Neural progenitor cell (in vitro differentiated cells): ENCODE measurements around the gene MVB12B. TPM values are rescaled to one million over a fixed set of nuclear protein-coding genes. Genes with fewer than 3 reads are reported as not detected.

Experiments used
- DNase-seq: peaks from one replicate; pipeline ENCODE4 v3.0.0-alpha.2; 2016; ENCODE audit warnings: low spot score
- H2AFZ ChIP-seq: fragments of 200-600 bp; sonication (generic); replicated peaks from 2 replicates; pipeline ENCODE4 v1.6.1; 2016; ENCODE audit warnings: antibody characterized with exemption
- H3F3A ChIP-seq: fragments of 200-600 bp; sonication (generic); 2 replicates; pipeline ENCODE4 v1.6.1; 2016; ENCODE audit warnings: antibody characterized with exemption, low read depth
- H3K27ac ChIP-seq: fragments of 200-600 bp; sonication (generic); 2 replicates; pipeline ENCODE4 v1.5.1; 2016; ENCODE audit warnings: mild to moderate bottlenecking
- H3K27me3 ChIP-seq: fragments of 200-600 bp; sonication (generic); 2 replicates; pipeline ENCODE4 v1.6.1; 2016; ENCODE audit warnings: mild to moderate bottlenecking, moderate library complexity
- H3K36me3 ChIP-seq: fragments of 200-600 bp; sonication (generic); 2 replicates; pipeline ENCODE4 v1.5.1; 2016
- H3K4me1 ChIP-seq: fragments of 200-600 bp; sonication (generic); 2 replicates; pipeline ENCODE4 v1.6.1; 2016; ENCODE audit warnings: mixed run types
- H3K4me2 ChIP-seq: fragments of 200-600 bp; sonication (generic); 2 replicates; pipeline ENCODE4 v1.6.1; 2016
- H3K4me3 ChIP-seq: fragments of 200-600 bp; sonication (generic); 2 replicates; pipeline ENCODE4 v1.5.1; 2016
- H3K79me2 ChIP-seq: fragments of 200-600 bp; sonication (generic); 2 replicates; pipeline ENCODE4 v1.6.1; 2016; ENCODE audit warnings: low read depth
- H3K9ac ChIP-seq: fragments of 200-600 bp; sonication (generic); 2 replicates; pipeline ENCODE4 v1.6.1; 2016
- H3K9me3 ChIP-seq: fragments of 200-600 bp; sonication (generic); 2 replicates; pipeline ENCODE4 v1.5.1; 2016; ENCODE audit warnings: low read depth
- H4K20me1 ChIP-seq: fragments of 200-600 bp; sonication (generic); 2 replicates; pipeline ENCODE4 v1.6.1; 2016; ENCODE audit warnings: low read depth
- H3K27ac Mint-ChIP-seq: 3 replicates; pipeline ENCODE4 v1.8.0; 2021; ENCODE audit warnings: mixed read lengths
- H3K27me3 Mint-ChIP-seq: 2 replicates; pipeline ENCODE4 v1.8.0; 2022; ENCODE audit warnings: low read depth, mild to moderate bottlenecking, inconsistent platforms, moderate library complexity, mixed read lengths; ENCODE audit not compliant: insufficient read depth
- H3K36me3 Mint-ChIP-seq: 3 replicates; pipeline ENCODE4 v1.8.0; 2021; ENCODE audit warnings: mixed read lengths
- H3K4me1 Mint-ChIP-seq: 3 replicates; pipeline ENCODE4 v1.8.0; 2021; ENCODE audit warnings: mixed read lengths
- H3K4me3 Mint-ChIP-seq: 3 replicates; pipeline ENCODE4 v1.8.0; 2021; ENCODE audit warnings: mild to moderate bottlenecking, moderate library complexity, mixed read lengths
- H3K9me3 Mint-ChIP-seq: 3 replicates; pipeline ENCODE4 v1.8.0; 2020; ENCODE audit warnings: mixed read lengths
- CTCF ChIP-seq: fragments of 200-600 bp; sonication (generic); IDR thresholded peaks from 2 replicates; pipeline ENCODE4 v1.5.1; 2017; ENCODE audit warnings: antibody characterized with exemption, mild to moderate bottlenecking
- EZH2 ChIP-seq: fragments of 200-600 bp; sonication (generic); IDR thresholded peaks from 2 replicates; pipeline ENCODE4 v1.6.1; 2017; ENCODE audit warnings: antibody characterized with exemption, mild to moderate bottlenecking, moderate library complexity
- EZH2phosphoT487 ChIP-seq: fragments of 200-600 bp; sonication (generic); IDR thresholded peaks from 2 replicates; pipeline ENCODE4 v1.6.1; 2017; ENCODE audit warnings: antibody characterized with exemption
- total RNA-seq: library from RNA; depleted of rRNA; stranded (reverse); fragments of >200 nt; gene quantifications from 2 replicates; pipeline ENCODE4 v1.2.3, GENCODE V29; 2015; ENCODE audit warnings: low replicate concordance

MVB12B gene
- total RNA-seq, 1 donor from 2014 or later = 16.1 TPM

DNA sequence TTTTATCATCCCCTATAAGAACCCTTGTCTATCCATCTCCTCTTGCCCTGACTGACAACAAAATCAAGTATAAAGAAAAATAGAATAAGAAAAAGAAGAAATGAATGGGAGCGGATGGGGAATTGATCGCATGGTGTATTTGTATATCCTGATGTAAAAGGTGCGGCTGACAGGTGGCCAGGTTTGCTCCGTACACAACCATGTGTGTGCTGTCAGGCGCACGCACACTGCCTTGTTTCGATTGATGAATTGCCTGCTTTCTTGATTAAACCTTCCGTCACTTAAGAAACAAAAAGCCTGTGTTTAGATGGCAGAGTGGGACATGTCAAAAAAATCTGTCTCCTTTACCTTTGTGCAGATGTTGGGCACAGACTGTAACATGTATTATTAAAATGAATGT lies 102.6 kb downstream of the MVB12B start:
- Mint-ChIP-seq H3K4me3 (no peak overlapping the region), H3K27ac (no peak overlapping the region), H3K9me3 (no peaks in the 10 kb centered on the region), H3K4me1 (peaks cover 10% of the 10 kb centered on the region), H3K36me3 (peaks cover 19% of the 10 kb centered on the region), H3K27me3 (no peaks in the 10 kb centered on the region)
- Histone ChIP-seq H3K27ac (no peak overlapping the region), H3K4me1 (peaks cover 23% of the 10 kb centered on the region), H3K36me3 (no peaks in the 10 kb centered on the region), H3K27me3 (no peaks in the 10 kb centered on the region), H3K4me2 (no peak overlapping the region), H3K79me2 (no peaks in the 10 kb centered on the region), H2AFZ (no peak overlapping the region), H3K9ac (no peak overlapping the region), H3F3A (no peaks in the 10 kb centered on the region), H3K9me3 (no peaks in the 10 kb centered on the region), H4K20me1 (peaks cover 7% of the 10 kb centered on the region), H3K4me3 (no peak overlapping the region)
- DNase-seq = no peak
- TF ChIP-seq EZH2 (no peak), CTCF (no peak), EZH2phosphoT487 (no peak)

DNA sequence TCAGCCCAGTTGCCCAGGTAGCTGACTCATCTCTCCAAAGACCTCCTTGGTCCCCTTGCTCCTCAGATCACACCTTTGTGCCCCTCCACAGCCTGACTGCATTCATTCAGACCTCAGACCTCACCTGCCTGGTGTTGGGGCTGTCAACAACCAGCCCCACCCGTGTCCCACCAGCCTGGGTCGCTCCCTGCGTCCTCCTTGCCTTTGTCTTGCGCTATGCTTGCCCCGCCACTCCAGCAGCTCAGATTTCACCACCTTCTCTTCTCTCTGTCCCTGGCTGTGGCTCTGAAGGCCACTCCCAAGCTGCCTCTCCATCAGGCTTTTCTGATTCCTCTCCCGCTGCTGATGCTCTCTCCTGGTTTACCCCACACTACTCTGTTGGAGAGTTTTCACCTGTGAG lies 103.5 kb downstream of the MVB12B start:
- Histone ChIP-seq H3K4me1 (peaks cover 23% of the 10 kb centered on the region), H3F3A (no peaks in the 10 kb centered on the region), H3K79me2 (no peaks in the 10 kb centered on the region), H3K4me3 (no peak overlapping the region), H3K4me2 (no peak overlapping the region), H3K36me3 (no peaks in the 10 kb centered on the region), H4K20me1 (peaks cover 7% of the 10 kb centered on the region), H2AFZ (no peak overlapping the region), H3K27me3 (no peaks in the 10 kb centered on the region), H3K27ac (no peak overlapping the region), H3K9me3 (no peaks in the 10 kb centered on the region), H3K9ac (no peak overlapping the region)
- Mint-ChIP-seq H3K4me3 (no peak overlapping the region), H3K36me3 (peaks cover 11% of the 10 kb centered on the region), H3K27me3 (no peaks in the 10 kb centered on the region), H3K4me1 (peaks cover 10% of the 10 kb centered on the region), H3K27ac (peak overlapping the region; percentile 83), H3K9me3 (no peaks in the 10 kb centered on the region)
- peak; percentile 25 for DNase-seq
- TF ChIP-seq EZH2 = no peak
- no peak for TF ChIP-seq CTCF
- TF ChIP-seq EZH2phosphoT487 = no peak

- H3K27me3 Mint-ChIP-seq = no peaks in the 10 kb centered on the region
- Histone ChIP-seq H3K4me3 (no peak overlapping the region), H3K79me2 (no peaks in the 10 kb centered on the region), H3K9ac (no peak overlapping the region), H3K9me3 (no peaks in the 10 kb centered on the region), H3K4me2 (no peak overlapping the region), H3K27ac (no peak overlapping the region), H3F3A (no peaks in the 10 kb centered on the region), H4K20me1 (peaks cover 7% of the 10 kb centered on the region), H2AFZ (no peak overlapping the region), H3K4me1 (peaks cover 30% of the 10 kb centered on the region), H3K36me3 (no peaks in the 10 kb centered on the region), H3K27me3 (no peaks in the 10 kb centered on the region)
- DNase-seq = no peak
- peaks cover 6% of the 10 kb centered on the region for H3K36me3 Mint-ChIP-seq
- H3K9me3 Mint-ChIP-seq = no peaks in the 10 kb centered on the region
- TF ChIP-seq CTCF (no peak), EZH2phosphoT487 (no peak)
- peaks cover 18% of the 10 kb centered on the region for H3K4me1 Mint-ChIP-seq
- no peak overlapping the region for H3K27ac Mint-ChIP-seq
- H3K4me3 Mint-ChIP-seq = no peak overlapping the region
Observed at GRCh38 chr9:126431077-126431742, 104.6 kb downstream of the MVB12B start.
